NT2/D1 (cell line): Measurements from ENCODE around the gene DIAPH2.
"Not testable (repeated sequence)": the region's sequence is repeated elsewhere in the genome, so short reads cannot be mapped to it uniquely, and the experiment has no call there.

Experiments
- DNase-seq: peaks from one replicate; pipeline ENCODE4 v3.0.0-alpha.2; 2011; ENCODE audit warnings: low read depth, low spot score
- H3K27me3 ChIP-seq: 2 replicates; pipeline ENCODE4 v1.6.0; 2011; ENCODE audit warnings: mild to moderate bottlenecking; ENCODE audit not compliant: insufficient read length, insufficient read depth
- H3K36me3 ChIP-seq: 2 replicates; pipeline ENCODE4 v1.6.1; 2011; ENCODE audit warnings: mild to moderate bottlenecking, low read length, mixed read lengths; ENCODE audit not compliant: insufficient read depth, insufficient read length
- H3K4me1 ChIP-seq: 2 replicates; pipeline ENCODE4 v1.5.1; 2011; ENCODE audit not compliant: insufficient read depth, insufficient read length
- H3K4me3 ChIP-seq: 2 replicates; pipeline ENCODE4 v1.5.1; 2011; ENCODE audit warnings: low read depth; ENCODE audit not compliant: insufficient read length
- H3K9ac ChIP-seq: 2 replicates; pipeline ENCODE4 v1.6.0; 2011; ENCODE audit warnings: low read depth; ENCODE audit not compliant: insufficient read length
- H3K9me3 ChIP-seq: 2 replicates; pipeline ENCODE4 v1.5.1; 2011; ENCODE audit warnings: mild to moderate bottlenecking, low read length; ENCODE audit not compliant: insufficient read depth
- SUZ12 ChIP-seq: IDR thresholded peaks from 2 replicates; pipeline ENCODE4 v1.6.1; 2011; ENCODE audit not compliant: insufficient read length, insufficient read depth; ENCODE audit errors: extremely low read depth
- YY1 ChIP-seq: IDR thresholded peaks from 2 replicates; pipeline ENCODE4 v1.6.1; 2011; ENCODE audit not compliant: insufficient read length, insufficient read depth
- ZNF274 ChIP-seq: IDR thresholded peaks from 2 replicates; pipeline ENCODE4 v1.6.1; 2011; ENCODE audit warnings: mild to moderate bottlenecking, low read depth, low read length

Gene DIAPH2

DNA sequence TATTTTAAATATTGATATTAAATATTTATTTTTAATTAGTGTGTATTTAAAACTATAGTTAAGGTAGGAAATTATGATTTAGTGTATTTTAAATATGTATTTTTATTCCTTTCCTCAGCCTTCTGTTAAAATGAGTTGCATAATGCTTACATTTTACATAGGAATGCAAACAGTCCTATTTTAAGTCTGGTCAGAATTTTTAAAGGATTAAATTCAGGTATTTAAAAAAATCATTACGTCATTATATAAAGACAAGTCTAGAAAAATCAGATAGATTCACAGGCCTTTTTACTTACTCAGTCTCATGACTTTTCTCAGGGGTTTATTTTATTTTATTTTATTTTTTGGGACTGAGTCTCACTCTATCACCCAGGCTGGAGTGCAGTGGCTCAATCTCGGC, 148.7 kb downstream of the DIAPH2 start:
- Histone ChIP-seq H3K27me3 (no peaks in the 10 kb centered on the region), H3K9ac (no peak overlapping the region), H3K36me3 (no peaks in the 10 kb centered on the region), H3K4me1 (no peaks in the 10 kb centered on the region), H3K9me3 (no peaks in the 10 kb centered on the region), H3K4me3 (no peak overlapping the region)
- no peak for DNase-seq
- TF ChIP-seq SUZ12 (no peak), ZNF274 (no peak)

GRCh38 chrX:96834137-96834536, 149.5 kb downstream of the DIAPH2 start:
- H3K9ac ChIP-seq, result no peak overlapping the region
- no peaks in the 10 kb centered on the region for H3K36me3 ChIP-seq
- H3K4me1 ChIP-seq, result no peaks in the 10 kb centered on the region
- no peaks in the 10 kb centered on the region for H3K9me3 ChIP-seq
- no peak overlapping the region for H3K4me3 ChIP-seq
- no peak for DNase-seq
- no peaks in the 10 kb centered on the region for H3K27me3 ChIP-seq
- TF ChIP-seq ZNF274 (no peak), YY1 (no peak), SUZ12 (no peak)

- H3K4me3 ChIP-seq, result no peak overlapping the region
- H3K9ac ChIP-seq, result no peak overlapping the region
- TF ChIP-seq ZNF274 (no peak), YY1 (no peak), SUZ12 (no peak)
- H3K36me3 ChIP-seq, result no peaks in the 10 kb centered on the region
- DNase-seq, result no peak
- no peaks in the 10 kb centered on the region for H3K4me1 ChIP-seq
- H3K9me3 ChIP-seq, result no peaks in the 10 kb centered on the region
- no peaks in the 10 kb centered on the region for H3K27me3 ChIP-seq
Observed at GRCh38 chrX:96835660-96836289, 151.1 kb downstream of the DIAPH2 start.

DNA sequence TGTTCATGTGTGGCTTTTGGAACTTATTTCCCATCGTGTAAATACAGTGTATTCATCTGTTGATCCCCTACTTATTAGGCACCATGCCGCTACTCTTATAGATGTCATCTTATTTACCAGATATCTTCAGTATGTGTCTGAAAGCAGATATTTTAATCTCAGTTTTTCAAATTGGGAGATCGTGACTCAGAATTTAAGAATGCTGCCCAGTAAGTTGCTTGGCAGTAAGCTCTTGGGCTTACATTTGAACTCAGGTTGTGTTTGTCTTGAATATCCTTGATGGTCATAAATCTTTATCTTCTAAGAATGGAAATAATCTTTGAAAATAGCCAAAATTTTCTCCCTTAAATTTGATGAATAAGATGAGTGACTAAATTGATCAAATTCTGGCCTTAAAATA, 153.2 kb downstream of the DIAPH2 start:
- Histone ChIP-seq H3K27me3 (no peaks in the 10 kb centered on the region), H3K36me3 (no peaks in the 10 kb centered on the region), H3K9me3 (no peaks in the 10 kb centered on the region), H3K9ac (no peak overlapping the region), H3K4me3 (no peak overlapping the region), H3K4me1 (no peaks in the 10 kb centered on the region)
- TF ChIP-seq SUZ12 (no peak), YY1 (no peak), ZNF274 (no peak)
- DNase-seq, result no peak

- TF ChIP-seq YY1, result no peak
- no peak for TF ChIP-seq ZNF274
- TF ChIP-seq SUZ12, result no peak
- no peaks in the 10 kb centered on the region for H3K36me3 ChIP-seq
- H3K4me3 ChIP-seq, result no peak overlapping the region
- no peak overlapping the region for H3K9ac ChIP-seq
- no peaks in the 10 kb centered on the region for H3K9me3 ChIP-seq
- H3K27me3 ChIP-seq, result no peaks in the 10 kb centered on the region
- H3K4me1 ChIP-seq, result no peaks in the 10 kb centered on the region
- DNase-seq, result no peak
Observed at GRCh38 chrX:96838537-96838936, 153.9 kb downstream of the DIAPH2 start.

- no peaks in the 10 kb centered on the region for H3K36me3 ChIP-seq
- no peaks in the 10 kb centered on the region for H3K9me3 ChIP-seq
- DNase-seq, result no peak
- TF ChIP-seq YY1, result no peak
- no peak for TF ChIP-seq ZNF274
- no peak for TF ChIP-seq SUZ12
- H3K9ac ChIP-seq, result no peak overlapping the region
- H3K4me3 ChIP-seq, result no peak overlapping the region
- H3K4me1 ChIP-seq, result no peaks in the 10 kb centered on the region
- no peaks in the 10 kb centered on the region for H3K27me3 ChIP-seq
Observed at GRCh38 chrX:96841325-96841724, 156.7 kb downstream of the DIAPH2 start.

GRCh38 chrX:96841866-96842265, 157.2 kb downstream of the DIAPH2 start:
- H3K9me3 ChIP-seq, H3K4me3 ChIP-seq, H3K27me3 ChIP-seq, H3K9ac ChIP-seq, H3K36me3 ChIP-seq, DNase-seq, H3K4me1 ChIP-seq: not testable (repeated sequence)

DNA sequence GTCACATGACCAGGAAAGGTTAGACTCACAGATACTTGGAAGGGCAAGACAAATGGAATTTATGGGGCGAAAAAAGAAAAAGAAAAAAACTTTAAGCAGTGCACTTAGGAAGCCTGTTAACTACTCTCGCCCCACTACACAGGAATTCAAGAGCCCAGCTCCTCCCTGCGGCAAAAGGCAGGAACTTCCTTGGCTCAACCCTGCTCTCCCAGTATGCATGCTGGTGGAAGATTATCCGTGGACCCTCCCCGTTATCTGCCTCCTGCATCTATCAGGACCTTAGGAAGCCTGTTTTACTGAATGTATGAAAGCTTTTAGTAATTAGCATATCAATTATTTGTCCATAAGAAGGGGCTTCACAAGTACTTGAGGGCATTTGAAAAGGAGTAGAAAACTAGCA, 158.9 kb downstream of the DIAPH2 start:
- Histone ChIP-seq H3K4me1 (no peaks in the 10 kb centered on the region), H3K9ac (no peak overlapping the region), H3K36me3 (no peaks in the 10 kb centered on the region), H3K27me3 (no peaks in the 10 kb centered on the region), H3K9me3 (no peaks in the 10 kb centered on the region), H3K4me3 (no peak overlapping the region)
- TF ChIP-seq SUZ12 (no peak), ZNF274 (no peak), YY1 (no peak)
- no peak for DNase-seq
